Loucy (cell line): Measurements from ENCODE around the gene SCNN1B.

ENCODE experiments used
- CTCF ChIP-seq: fragments of 200-600 bp; sonication (generic); conservative IDR thresholded peaks from 2 replicates; pipeline ENCODE4 v1.5.1; 2014; ENCODE audit warnings: mild to moderate bottlenecking, antibody characterized with exemption, low read length
- EZH2phosphoT487 ChIP-seq: fragments of 200-600 bp; IDR thresholded peaks from 2 replicates; pipeline ENCODE4 v1.6.1; 2018; ENCODE audit warnings: antibody characterized with exemption, mild to moderate bottlenecking, moderate library complexity, borderline replicate concordance

GRCh38 chr16:23392223-23392600, 90.1 kb downstream of the SCNN1B start:
- no peak for TF ChIP-seq CTCF
- no peak for TF ChIP-seq EZH2phosphoT487
